SK-N-MC (cell line): Measurements from ENCODE around the gene CFDP1.

Experiments
- DNase-seq: peaks from one replicate; pipeline ENCODE4 v3.0.0-alpha.2; 2011; ENCODE audit warnings: low read depth, low spot score
- H3K27ac ChIP-seq: fragments of 200-600 bp; sonication (generic); 2 replicates; pipeline ENCODE4 v1.5.1; 2016; ENCODE audit warnings: mixed run types
- H3K36me3 ChIP-seq: fragments of 200-600 bp; sonication (generic); 2 replicates; pipeline ENCODE4 v1.6.1; 2017; ENCODE audit warnings: antibody characterized with exemption, low read length, mixed read lengths; ENCODE audit not compliant: insufficient read depth
- H3K4me3 ChIP-seq: fragments of 200-600 bp; sonication (generic); 2 replicates; pipeline ENCODE4 v1.5.1; 2016
- H3K9ac ChIP-seq: fragments of 200-600 bp; sonication (generic); 2 replicates; pipeline ENCODE4 v1.8.0; 2017; ENCODE audit warnings: mixed run types, mixed read lengths; ENCODE audit not compliant: insufficient read length
- H3K9me3 ChIP-seq: fragments of 200-600 bp; sonication (generic); 2 replicates; pipeline ENCODE4 v1.6.1; 2017; ENCODE audit warnings: low read depth, mild to moderate bottlenecking, antibody characterized with exemption, low read length, moderate library complexity, mixed read lengths
- EZH2 ChIP-seq: fragments of 200-600 bp; sonication (generic); IDR thresholded peaks from one replicate; pipeline ENCODE4 v1.6.1; 2017; ENCODE audit warnings: antibody characterized with exemption
- FOXP2 ChIP-seq: optimal IDR thresholded peaks from 2 replicates; pipeline ENCODE3; 2011; ENCODE audit warnings: mild to moderate bottlenecking, moderate library complexity; ENCODE audit not compliant: insufficient read depth; ENCODE audit errors: extremely low read length, control extremely low read depth
- POLR2AphosphoS5 ChIP-seq: IDR thresholded peaks from 2 replicates; pipeline ENCODE4 v1.6.1; 2012; ENCODE audit warnings: mild to moderate bottlenecking, low read depth, low read length, borderline replicate concordance

The CFDP1 gene

DNA sequence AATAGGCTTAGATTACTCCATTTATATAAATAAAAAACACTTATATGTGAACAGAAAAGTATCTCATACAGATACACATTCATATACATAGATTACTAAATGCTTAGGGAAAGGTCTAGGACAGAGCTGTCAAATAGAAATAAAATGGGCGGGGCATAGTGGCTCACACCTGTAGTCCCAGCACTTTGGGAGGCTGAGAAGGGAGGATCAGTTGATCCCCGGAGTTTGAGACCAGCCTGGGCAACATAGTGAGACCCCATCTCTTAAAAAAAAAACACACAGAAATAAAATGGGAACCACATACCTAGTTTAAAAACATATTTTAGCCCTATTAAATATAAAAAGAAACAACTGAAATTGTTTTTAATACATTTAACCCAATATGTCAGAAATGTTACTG is 58.9 kb downstream of the CFDP1 start:
- no peak overlapping the region for H3K4me3 ChIP-seq
- no peaks in the 10 kb centered on the region; the same call in 1 of the 2 replicates for H3K36me3 ChIP-seq
- DNase-seq: no peak
- H3K9ac ChIP-seq: no peak overlapping the region
- no peaks in the 10 kb centered on the region for H3K9me3 ChIP-seq
- TF ChIP-seq FOXP2 (no peak), EZH2 (no peak), POLR2AphosphoS5 (no peak)
- no peak overlapping the region for H3K27ac ChIP-seq

DNA sequence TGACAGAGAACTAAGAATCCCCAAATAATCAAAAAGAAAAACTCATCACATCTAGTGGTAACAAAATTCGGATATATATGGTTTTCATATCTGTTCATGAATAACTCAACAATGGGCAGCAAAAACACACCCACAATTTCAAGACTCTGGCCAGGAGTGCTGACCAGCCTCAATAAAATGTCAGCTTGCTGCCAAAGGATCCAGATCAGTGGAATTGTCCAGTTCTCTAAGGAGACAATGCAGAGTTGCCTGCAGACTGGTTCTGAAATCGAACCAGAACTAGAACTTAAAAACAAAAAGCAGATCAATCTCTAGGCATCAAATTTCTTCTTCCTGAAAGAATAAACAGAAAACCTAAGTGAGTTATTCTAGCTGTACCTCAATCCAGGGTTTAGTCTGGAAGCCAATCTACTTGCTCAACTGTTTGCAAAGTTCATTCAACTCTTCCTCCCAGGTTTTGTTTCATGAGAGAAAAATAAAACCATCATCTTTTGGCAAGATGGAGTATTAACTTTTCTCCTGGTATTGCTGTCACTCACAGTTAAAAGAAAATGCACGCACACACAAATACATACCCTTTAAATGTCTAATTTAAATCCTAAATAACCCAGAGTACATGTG is 61.0 kb downstream of the CFDP1 start:
- no peak overlapping the region for H3K4me3 ChIP-seq
- no peak overlapping the region for H3K9ac ChIP-seq
- no peak overlapping the region for H3K27ac ChIP-seq
- DNase-seq: no peak
- H3K36me3 ChIP-seq: no peaks in the 10 kb centered on the region; the same call in 1 of the 2 replicates
- no peaks in the 10 kb centered on the region for H3K9me3 ChIP-seq
- TF ChIP-seq POLR2AphosphoS5 (no peak), EZH2 (no peak), FOXP2 (no peak)

DNA sequence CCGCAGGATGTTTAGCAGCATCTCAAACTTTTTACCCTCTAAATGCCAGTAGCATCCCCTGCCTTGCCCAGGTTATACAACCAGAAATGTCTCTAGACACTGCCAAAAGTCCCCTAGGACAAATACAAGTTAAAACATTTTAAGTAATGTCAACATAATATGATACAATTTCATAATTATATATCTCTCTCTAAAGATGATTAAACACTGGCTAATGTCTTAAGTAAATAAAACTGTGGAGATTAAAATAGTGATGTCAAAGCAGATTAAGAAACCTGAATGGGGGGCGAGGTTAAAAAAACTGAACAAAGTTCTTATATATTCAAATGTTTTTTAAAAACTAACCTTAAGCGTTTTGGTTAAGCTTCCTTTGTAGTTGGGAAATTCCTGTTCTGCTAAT is 62.1 kb downstream of the CFDP1 start:
- no peaks in the 10 kb centered on the region for H3K9me3 ChIP-seq
- TF ChIP-seq FOXP2: no peak
- no peak for TF ChIP-seq POLR2AphosphoS5
- no peak for TF ChIP-seq EZH2
- no peak overlapping the region for H3K9ac ChIP-seq
- no peak overlapping the region for H3K27ac ChIP-seq
- H3K36me3 ChIP-seq: no peaks in the 10 kb centered on the region; the same call in 1 of the 2 replicates
- DNase-seq: no peak
- H3K4me3 ChIP-seq: no peak overlapping the region

DNA sequence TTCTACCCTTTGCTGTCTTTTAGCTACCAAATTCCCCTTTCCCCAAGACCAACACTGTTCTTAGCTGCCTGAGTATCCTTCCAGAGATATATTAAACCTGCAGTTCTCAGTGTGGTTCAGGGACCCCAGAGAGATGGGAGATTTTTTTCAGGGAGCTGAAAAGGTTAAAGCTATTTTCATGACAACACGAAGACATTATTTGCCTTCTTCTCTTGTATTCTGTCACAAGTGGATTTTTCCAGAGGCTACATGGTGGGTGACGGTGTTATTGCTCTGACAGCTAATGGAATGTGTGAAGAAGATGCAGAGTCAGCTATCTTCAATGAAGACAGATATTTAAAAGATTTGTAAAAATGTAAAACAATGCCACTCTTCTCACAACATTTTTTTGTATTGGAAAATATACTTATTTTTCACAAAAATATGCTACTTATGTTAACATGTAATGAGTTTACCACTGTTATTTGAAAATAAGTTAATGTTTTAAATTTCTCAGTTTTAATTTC is 69.0 kb downstream of the CFDP1 start:
- H3K9ac ChIP-seq: no peak overlapping the region
- no peaks in the 10 kb centered on the region for H3K9me3 ChIP-seq
- H3K4me3 ChIP-seq: no peak overlapping the region
- no peaks in the 10 kb centered on the region for H3K36me3 ChIP-seq
- TF ChIP-seq POLR2AphosphoS5: no peak
- H3K27ac ChIP-seq: no peak overlapping the region
- no peak for DNase-seq

DNA sequence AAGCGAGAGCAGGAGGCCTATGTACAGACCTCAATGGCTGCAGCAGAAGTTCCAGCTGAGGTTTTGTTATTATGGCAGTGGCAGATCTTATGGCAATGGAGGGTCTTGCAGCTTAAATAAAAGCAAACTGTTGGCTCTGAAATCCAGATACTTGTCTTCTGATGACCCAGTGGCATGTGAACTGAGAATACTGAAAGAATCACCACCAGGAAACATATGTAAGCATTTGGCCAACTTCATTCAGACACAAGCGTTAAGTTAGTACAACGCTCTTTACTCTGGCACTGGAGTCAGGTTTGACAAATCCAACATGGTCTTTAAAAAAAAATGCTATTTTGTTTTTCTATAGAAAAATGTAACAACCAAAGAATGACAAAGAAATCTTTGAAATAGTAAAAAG is 70.5 kb downstream of the CFDP1 start:
- H3K27ac ChIP-seq: no peak overlapping the region
- H3K9me3 ChIP-seq: no peaks in the 10 kb centered on the region
- no peak overlapping the region for H3K4me3 ChIP-seq
- DNase-seq: no peak
- H3K36me3 ChIP-seq: no peaks in the 10 kb centered on the region
- TF ChIP-seq EZH2 (no peak), POLR2AphosphoS5 (no peak)
- H3K9ac ChIP-seq: no peak overlapping the region

DNA sequence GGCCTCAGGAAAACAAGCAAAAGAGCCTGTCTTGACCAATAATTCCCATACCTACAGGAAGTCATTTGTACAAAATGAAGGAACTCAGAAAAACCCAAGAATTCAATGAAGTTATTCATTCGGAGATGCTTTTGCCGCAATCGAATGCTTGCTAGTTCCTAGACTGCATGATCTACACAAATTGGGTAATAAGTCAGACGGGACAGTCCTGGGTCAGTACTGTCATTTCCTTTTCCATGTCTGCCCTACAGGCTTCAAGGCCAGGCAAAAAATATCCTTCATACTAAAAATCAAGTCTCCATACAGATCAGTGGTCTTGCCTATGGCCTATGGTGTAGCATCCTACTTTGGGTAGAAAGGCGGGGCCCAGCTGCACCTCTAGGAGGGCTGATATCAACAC is 71.4 kb downstream of the CFDP1 start:
- Histone ChIP-seq H3K9ac (no peak overlapping the region), H3K36me3 (no peaks in the 10 kb centered on the region), H3K4me3 (no peak overlapping the region), H3K27ac (no peak overlapping the region), H3K9me3 (no peaks in the 10 kb centered on the region)
- no peak for DNase-seq
- TF ChIP-seq FOXP2: no peak

DNA sequence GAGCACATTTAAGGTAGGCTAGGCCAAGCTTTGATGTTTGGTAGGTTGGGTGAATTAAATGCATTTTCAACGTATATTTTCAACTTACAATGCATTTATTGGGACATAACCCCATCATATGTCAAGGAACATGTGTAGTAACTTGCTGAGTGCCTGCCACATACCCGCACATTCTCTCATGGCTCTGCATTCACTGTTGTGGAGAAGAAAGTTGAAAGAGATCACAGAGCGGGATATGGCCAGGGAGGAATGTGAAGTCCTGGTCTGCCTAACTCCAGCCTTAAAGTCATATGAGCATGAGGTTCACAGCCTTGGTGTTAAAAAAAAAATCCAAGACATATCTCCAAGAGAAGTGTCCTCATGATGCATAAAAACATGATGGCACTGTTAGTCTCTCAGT is 79.1 kb downstream of the CFDP1 start:
- no peak for TF ChIP-seq POLR2AphosphoS5
- TF ChIP-seq EZH2: no peak
- TF ChIP-seq FOXP2: no peak
- no peak overlapping the region for H3K9ac ChIP-seq

DNA sequence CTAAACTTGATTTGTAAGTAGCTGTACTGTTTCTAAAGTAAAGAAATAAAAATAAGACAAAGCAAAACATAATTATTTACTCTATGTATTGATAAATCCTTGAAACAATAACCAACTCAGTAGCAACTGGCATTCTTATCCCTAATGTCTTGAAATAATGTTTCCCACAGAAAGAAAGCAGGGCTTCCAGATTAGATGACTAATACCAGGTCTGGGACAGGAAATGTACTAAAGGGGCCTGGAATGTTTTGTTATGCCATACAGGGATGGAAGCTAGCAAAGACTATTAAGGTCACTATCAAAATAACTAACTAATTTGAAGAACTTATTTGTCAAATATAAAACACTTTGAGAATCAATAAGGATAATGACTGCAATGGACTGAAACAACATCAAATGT is 82.1 kb downstream of the CFDP1 start:
- Histone ChIP-seq H3K9ac (no peak overlapping the region), H3K36me3 (no peaks in the 10 kb centered on the region), H3K9me3 (no peaks in the 10 kb centered on the region), H3K4me3 (no peak overlapping the region), H3K27ac (no peak overlapping the region)
- DNase-seq: no peak
- TF ChIP-seq POLR2AphosphoS5 (no peak), EZH2 (no peak), FOXP2 (no peak)

More for the DNA sequence above, 79.1 kb downstream of the CFDP1 start:
- Histone ChIP-seq H3K27ac (no peak overlapping the region), H3K4me3 (no peak overlapping the region), H3K36me3 (no peaks in the 10 kb centered on the region), H3K9me3 (no peaks in the 10 kb centered on the region)
- DNase-seq: no peak

DNA sequence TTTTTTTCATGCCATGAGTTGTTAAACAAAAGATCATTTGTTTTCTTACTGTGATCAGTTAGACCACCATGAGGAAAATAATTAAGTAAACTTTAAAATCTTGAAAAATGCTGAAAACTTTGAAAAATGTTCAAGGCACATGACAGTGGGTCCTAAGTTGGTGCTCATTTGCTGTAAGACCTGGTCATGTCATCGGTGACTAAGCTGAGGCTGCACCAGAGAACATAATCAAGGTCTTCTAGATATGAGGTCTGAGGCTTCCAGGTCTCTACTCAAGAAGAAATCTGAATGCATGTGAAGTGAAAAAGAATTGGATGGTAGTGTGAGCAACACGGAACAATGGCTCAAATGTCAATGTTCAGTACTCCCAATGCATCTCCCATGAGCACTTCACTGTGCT is 87.6 kb downstream of the CFDP1 start:
- DNase-seq: no peak
- Histone ChIP-seq H3K9me3 (no peaks in the 10 kb centered on the region), H3K27ac (no peak overlapping the region), H3K36me3 (no peaks in the 10 kb centered on the region), H3K4me3 (no peak overlapping the region), H3K9ac (no peak overlapping the region)
- no peak for TF ChIP-seq EZH2
- no peak for TF ChIP-seq FOXP2
- no peak for TF ChIP-seq POLR2AphosphoS5
